Measurements from ENCODE around the gene IFT52.

IFT52 gene

GRCh38 chr20:43563991-43564390, 26.7 kb upstream of the IFT52 start:
- H3K4me2 ChIP-seq = no peak overlapping the region
- no peak for TF ChIP-seq Cebpa-rat (IDR thresholded peaks at IDR 0.05)
- no peak overlapping the region for H3K9ac ChIP-seq
- no peaks in the 10 kb centered on the region for H3K36me3 ChIP-seq
- H3K9me3 ChIP-seq (replicated peaks in 1 of 11) = no peaks in the 10 kb centered on the region
- H3K27ac ChIP-seq = no peak overlapping the region
- no peaks in the 10 kb centered on the region for H4K20me1 ChIP-seq
- H3K4me3 ChIP-seq = no peak overlapping the region
- H3K27me3 ChIP-seq = no peaks in the 10 kb centered on the region
- H3K4me1 ChIP-seq = peaks cover 0 to 8% (median 0%) of the 10 kb centered on the region in 10 experiments; a peak in 4 of 20 replicates

GRCh38 chr20:43564455-43564854, 26.3 kb upstream of the IFT52 start:
- no peak for TF ChIP-seq Cebpa-rat (IDR thresholded peaks at IDR 0.05)
- Histone ChIP-seq H3K4me3 (no peak overlapping the region), H4K20me1 (no peaks in the 10 kb centered on the region), H3K27me3 (no peaks in the 10 kb centered on the region), H3K4me1 (peaks cover 0 to 8% (median 0%) of the 10 kb centered on the region in 10 experiments; a peak in 4 of 20 replicates), H3K9me3 (replicated peaks in 1 of 11) (no peaks in the 10 kb centered on the region), H3K9ac (no peak overlapping the region), H3K27ac (no peak overlapping the region), H3K36me3 (no peaks in the 10 kb centered on the region), H3K4me2 (no peak overlapping the region)

GRCh38 chr20:43564993-43565757, 25.6 kb upstream of the IFT52 start:
- Histone ChIP-seq H3K9me3 (replicated peaks in 1 of 11) (no peaks in the 10 kb centered on the region), H3K4me1 (peaks cover 0 to 8% (median 0%) of the 10 kb centered on the region in 10 experiments; a peak in 4 of 20 replicates), H4K20me1 (no peaks in the 10 kb centered on the region), H3K4me2 (no peak overlapping the region), H3K36me3 (no peaks in the 10 kb centered on the region), H3K27me3 (no peaks in the 10 kb centered on the region), H3K27ac (no peak overlapping the region), H3K4me3 (no peak overlapping the region), H3K9ac (no peak overlapping the region)
- TF ChIP-seq Cebpa-rat (IDR thresholded peaks at IDR 0.05) = no peak

- H3K4me3 ChIP-seq = no peak overlapping the region
Measured at GRCh38 chr20:43565758-43566104, 25.0 kb upstream of the IFT52 start.

GRCh38 chr20:43567477-43567876, 23.3 kb upstream of the IFT52 start:
- Histone ChIP-seq H3K4me3 (no peak overlapping the region), H3K9ac (no peak overlapping the region), H3K27me3 (no peaks in the 10 kb centered on the region), H4K20me1 (no peaks in the 10 kb centered on the region), H3K4me2 (peak overlapping the region in 2 of 11 experiments; percentile 30 to 36; a peak in 2 of 22 replicates), H3K36me3 (no peaks in the 10 kb centered on the region), H3K4me1 (peaks cover 0 to 8% (median 0%) of the 10 kb centered on the region in 10 experiments; a peak in 4 of 20 replicates), H3K9me3 (replicated peaks in 1 of 11) (no peaks in the 10 kb centered on the region), H3K27ac (no peak overlapping the region)
- TF ChIP-seq Cebpa-rat (IDR thresholded peaks at IDR 0.05) = no peak

More at GRCh38 chr20:43565758-43566104, 25.0 kb upstream of the IFT52 start:
- no peaks in the 10 kb centered on the region for H4K20me1 ChIP-seq
- no peaks in the 10 kb centered on the region for H3K9me3 ChIP-seq (replicated peaks in 1 of 11)
- TF ChIP-seq Cebpa-rat (IDR thresholded peaks at IDR 0.05) = no peak
- H3K27ac ChIP-seq = no peak overlapping the region
- no peak overlapping the region for H3K4me2 ChIP-seq
- H3K4me1 ChIP-seq = peaks cover 0 to 8% (median 0%) of the 10 kb centered on the region in 10 experiments; a peak in 4 of 20 replicates
- no peaks in the 10 kb centered on the region for H3K27me3 ChIP-seq
- H3K36me3 ChIP-seq = no peaks in the 10 kb centered on the region
- no peak overlapping the region for H3K9ac ChIP-seq

GRCh38 chr20:43568706-43569105, 22.0 kb upstream of the IFT52 start:
- H3K4me3 ChIP-seq = no peak overlapping the region
- no peak overlapping the region for H3K27ac ChIP-seq
- H3K9me3 ChIP-seq (replicated peaks in 1 of 11) = no peaks in the 10 kb centered on the region
- TF ChIP-seq Cebpa-rat (IDR thresholded peaks at IDR 0.05) = no peak
- peaks cover 0 to 8% (median 0%) of the 10 kb centered on the region in 10 experiments; a peak in 4 of 20 replicates for H3K4me1 ChIP-seq
- no peaks in the 10 kb centered on the region for H4K20me1 ChIP-seq
- H3K9ac ChIP-seq = no peak overlapping the region
- no peak overlapping the region for H3K4me2 ChIP-seq
- no peaks in the 10 kb centered on the region for H3K27me3 ChIP-seq
- no peaks in the 10 kb centered on the region for H3K36me3 ChIP-seq

- Histone ChIP-seq H3K4me1 (peaks cover 0 to 8% (median 0%) of the 10 kb centered on the region in 10 experiments; a peak in 4 of 20 replicates), H3K4me3 (no peak overlapping the region), H3K4me2 (no peak overlapping the region), H3K9ac (no peak overlapping the region), H4K20me1 (no peaks in the 10 kb centered on the region), H3K27ac (no peak overlapping the region), H3K27me3 (no peaks in the 10 kb centered on the region), H3K9me3 (replicated peaks in 1 of 11) (no peaks in the 10 kb centered on the region), H3K36me3 (no peaks in the 10 kb centered on the region)
- TF ChIP-seq Cebpa-rat (IDR thresholded peaks at IDR 0.05) = no peak
Measured at GRCh38 chr20:43569282-43569681, 21.5 kb upstream of the IFT52 start.

GRCh38 chr20:43570496-43570895, 20.2 kb upstream of the IFT52 start:
- no peaks in the 10 kb centered on the region for H3K27me3 ChIP-seq
- TF ChIP-seq Cebpa-rat (IDR thresholded peaks at IDR 0.05) = no peak

GRCh38 chr20:43571310-43571709, 19.4 kb upstream of the IFT52 start:
- TF ChIP-seq Cebpa-rat (IDR thresholded peaks at IDR 0.05) = no peak
- Histone ChIP-seq H3K4me2 (no peak overlapping the region), H3K9me3 (replicated peaks in 1 of 11) (no peaks in the 10 kb centered on the region)

More at GRCh38 chr20:43570496-43570895, 20.2 kb upstream of the IFT52 start:
- Histone ChIP-seq H3K9ac (no peak overlapping the region), H4K20me1 (no peaks in the 10 kb centered on the region), H3K9me3 (replicated peaks in 1 of 11) (no peaks in the 10 kb centered on the region), H3K4me1 (peaks cover 0 to 8% (median 0%) of the 10 kb centered on the region in 10 experiments; a peak in 4 of 20 replicates), H3K36me3 (no peaks in the 10 kb centered on the region), H3K4me2 (no peak overlapping the region), H3K4me3 (no peak overlapping the region), H3K27ac (no peak overlapping the region)

GRCh38 chr20:43571771-43572170, 19.0 kb upstream of the IFT52 start:
- TF ChIP-seq Cebpa-rat (IDR thresholded peaks at IDR 0.05) = no peak
- Histone ChIP-seq H3K9me3 (replicated peaks in 1 of 11) (no peaks in the 10 kb centered on the region), H3K9ac (no peak overlapping the region), H4K20me1 (no peaks in the 10 kb centered on the region), H3K4me3 (no peak overlapping the region), H3K27me3 (no peaks in the 10 kb centered on the region), H3K36me3 (no peaks in the 10 kb centered on the region), H3K27ac (no peak overlapping the region), H3K4me1 (peaks cover 0 to 8% (median 0%) of the 10 kb centered on the region in 10 experiments; a peak in 4 of 20 replicates), H3K4me2 (no peak overlapping the region)

More at GRCh38 chr20:43571310-43571709, 19.4 kb upstream of the IFT52 start:
- Histone ChIP-seq H3K9ac (no peak overlapping the region), H3K27ac (no peak overlapping the region), H3K4me3 (no peak overlapping the region), H3K4me1 (peaks cover 0 to 8% (median 0%) of the 10 kb centered on the region in 10 experiments; a peak in 4 of 20 replicates), H3K27me3 (no peaks in the 10 kb centered on the region), H3K36me3 (no peaks in the 10 kb centered on the region), H4K20me1 (no peaks in the 10 kb centered on the region)
